Natural killer cell (primary cell): ENCODE measurements around the gene CCDC138. TPM values are rescaled to one million over a fixed set of nuclear protein-coding genes. Genes with fewer than 3 reads are reported as not detected.

Experiments used
- ATAC-seq, 3 donors: fragments of 150-1000 bp in 2 of 3; fragments of 200-7000 bp in 1 of 3; cut with Tn5 transposase; 1 replicate in 1 of 3; 2 replicates in 2 of 3; pipeline ENCODE4 v1.10.0; 2021; ENCODE audit warnings: mild to moderate bottlenecking in 2 of 3, moderate library complexity in 2 of 3
- DNase-seq, 2 donors: peaks; one replicate each; pipeline versions ENCODE4 v3.0.0 to v3.0.0-alpha.2; 2013 to 2021; ENCODE audit warnings: mixed read lengths in 1 of 2
- H3K27ac ChIP-seq: one replicate; pipeline ENCODE4 v1.5.1; 2013; ENCODE audit warnings: mild to moderate bottlenecking, low read length
- H3K27me3 ChIP-seq: one replicate; pipeline ENCODE4 v1.6.1; 2013; ENCODE audit warnings: low read length; ENCODE audit not compliant: control insufficient read depth, insufficient read depth
- H3K36me3 ChIP-seq: one replicate; pipeline ENCODE4 v1.6.1; 2013; ENCODE audit warnings: low read length; ENCODE audit not compliant: control insufficient read depth, insufficient read depth
- H3K4me1 ChIP-seq: one replicate; pipeline ENCODE4 v1.6.1; 2013; ENCODE audit warnings: low read length; ENCODE audit not compliant: control insufficient read depth, insufficient read depth
- H3K4me3 ChIP-seq: one replicate; pipeline ENCODE4 v1.5.1; 2013; ENCODE audit warnings: low read length
- H3K9me3 ChIP-seq: one replicate; pipeline ENCODE4 v1.6.1; 2013; ENCODE audit warnings: low read length; ENCODE audit not compliant: control insufficient read depth, insufficient read depth
- H3K27ac Mint-ChIP-seq, 2 donors: one replicate each; pipeline ENCODE4 v1.8.0; 2022; ENCODE audit warnings: mild to moderate bottlenecking in 2 of 2, mixed read lengths in 2 of 2, moderate library complexity in 1 of 2
- H3K27me3 Mint-ChIP-seq, 2 donors: one replicate each; pipeline ENCODE4 v1.8.0; 2022; ENCODE audit warnings: low read depth in 2 of 2, mixed read lengths in 2 of 2
- H3K36me3 Mint-ChIP-seq: one replicate; pipeline ENCODE4 v1.8.0; 2022; ENCODE audit warnings: mixed read lengths
- H3K4me1 Mint-ChIP-seq, 2 donors: one replicate each; pipeline ENCODE4 v1.8.0; 2022; ENCODE audit warnings: mixed read lengths in 2 of 2
- H3K4me3 Mint-ChIP-seq: one replicate; pipeline ENCODE4 v1.8.0; 2022; ENCODE audit warnings: mild to moderate bottlenecking, moderate library complexity, mixed read lengths
- H3K9me3 Mint-ChIP-seq, 2 donors: one replicate each; pipeline ENCODE4 v1.8.0; 2022; ENCODE audit warnings: mixed read lengths in 2 of 2
- WGBS: methylation state at CpG from one replicate; pipeline ENCODE4 v1.1.7; 2013; ENCODE audit warnings: missing lambda C conversion rate; ENCODE audit not compliant: insufficient coverage; 5-methylcytosine and 5-hydroxymethylcytosine counted together
- intact Hi-C: fragments of 100-400 bp; cut with micrococcal nuclease; formaldehyde crosslinking; loops from one replicate; pipeline ENCODE4 v1.14.2; 2022
- total RNA-seq, 4 donors: library from RNA; stranded (reverse); fragments of 120-200 nt in 1 of 4; gene quantifications; one replicate each; pipeline versions ENCODE4 v1.2.3 to v1.2.4, GENCODE V29; 2013 to 2022
- TF ChIP-seq, protein P1 (sequence below): fragments of 200-600 bp; IDR thresholded peaks from one replicate; pipeline ENCODE4 v1.8.0; 2022; ENCODE audit warnings: antibody characterized with exemption

The CCDC138 gene
- total RNA-seq, 3 donors from 2014 or later (not counting 1 experiment from before 2014, with no cell fraction given), result 3.8 to 9.3 (median 5.6) TPM

DNA sequence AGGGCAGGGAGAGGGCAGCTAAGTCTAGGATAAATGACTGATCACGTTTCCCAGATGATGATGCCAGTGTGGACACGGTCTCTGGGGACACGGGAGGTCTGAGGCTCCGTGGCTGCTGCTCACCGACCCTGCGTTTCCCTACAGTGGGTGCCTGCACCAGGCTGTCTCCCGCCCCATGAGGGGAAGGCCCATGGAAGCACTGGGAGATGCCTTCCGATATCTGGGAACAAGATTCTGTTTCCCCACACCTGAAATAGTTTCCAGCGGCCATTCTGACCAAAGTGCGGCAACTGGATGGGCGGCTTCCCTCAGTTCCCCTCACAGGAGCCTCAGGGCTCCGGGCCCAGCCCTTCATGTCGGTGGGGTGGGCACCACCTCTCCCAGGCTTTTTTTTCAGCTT is 119.3 kb downstream of the CCDC138 start:
- intact Hi-C loops, result no loop called here

DNA sequence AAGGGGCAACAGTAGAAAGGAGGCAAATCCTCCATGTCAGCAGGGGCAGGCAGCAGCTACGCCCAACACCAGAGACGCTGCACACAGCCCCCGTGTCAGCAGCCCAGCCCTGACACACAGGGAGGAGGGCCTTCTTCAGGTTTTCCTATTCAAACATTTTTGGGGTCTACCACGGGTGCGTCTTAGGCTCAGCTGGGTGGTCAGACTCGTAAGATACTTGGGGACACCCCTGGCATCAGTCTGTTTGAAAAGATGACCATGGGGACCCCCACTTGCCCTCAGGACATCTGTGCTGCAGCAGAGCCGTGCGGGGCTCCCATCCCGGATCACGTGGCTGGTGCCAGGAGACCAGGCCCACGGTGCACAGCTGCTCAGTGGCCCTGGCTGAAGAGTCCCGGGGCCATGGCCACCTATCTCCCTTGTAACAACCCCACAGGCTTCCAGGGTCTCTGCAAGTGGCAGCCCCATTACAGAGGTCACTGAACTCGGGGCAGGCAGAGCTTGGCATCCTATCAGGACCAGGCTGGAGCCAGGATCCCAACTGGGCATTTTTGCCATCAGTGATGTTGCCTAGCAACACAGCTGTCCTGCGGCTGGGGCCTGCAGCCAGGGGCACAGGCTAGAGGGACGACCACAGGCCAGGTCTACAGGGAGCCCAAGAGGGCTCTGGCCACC is 120.0 kb downstream of the CCDC138 start:
- no peaks in the 10 kb centered on the region for H3K36me3 Mint-ChIP-seq
- H3K4me1 ChIP-seq, result no peaks in the 10 kb centered on the region
- no peak overlapping the region for H3K27ac ChIP-seq
- intact Hi-C loops, result no loop called here
- ATAC-seq (no peak), DNase-seq (no peak)
- no peak overlapping the region for H3K27ac Mint-ChIP-seq
- no peaks in the 10 kb centered on the region for H3K9me3 Mint-ChIP-seq
- no peaks in the 10 kb centered on the region for H3K36me3 ChIP-seq
- H3K27me3 ChIP-seq, result no peaks in the 10 kb centered on the region
- H3K9me3 ChIP-seq, result no peaks in the 10 kb centered on the region
- no peak overlapping the region for H3K4me3 Mint-ChIP-seq
- 83% methylated on average over 15 of the region's 15 CpGs for WGBS
- no peak overlapping the region for H3K4me3 ChIP-seq
- no peaks in the 10 kb centered on the region for H3K27me3 Mint-ChIP-seq
- no peaks in the 10 kb centered on the region for H3K4me1 Mint-ChIP-seq
- TF ChIP-seq, protein P1, sequence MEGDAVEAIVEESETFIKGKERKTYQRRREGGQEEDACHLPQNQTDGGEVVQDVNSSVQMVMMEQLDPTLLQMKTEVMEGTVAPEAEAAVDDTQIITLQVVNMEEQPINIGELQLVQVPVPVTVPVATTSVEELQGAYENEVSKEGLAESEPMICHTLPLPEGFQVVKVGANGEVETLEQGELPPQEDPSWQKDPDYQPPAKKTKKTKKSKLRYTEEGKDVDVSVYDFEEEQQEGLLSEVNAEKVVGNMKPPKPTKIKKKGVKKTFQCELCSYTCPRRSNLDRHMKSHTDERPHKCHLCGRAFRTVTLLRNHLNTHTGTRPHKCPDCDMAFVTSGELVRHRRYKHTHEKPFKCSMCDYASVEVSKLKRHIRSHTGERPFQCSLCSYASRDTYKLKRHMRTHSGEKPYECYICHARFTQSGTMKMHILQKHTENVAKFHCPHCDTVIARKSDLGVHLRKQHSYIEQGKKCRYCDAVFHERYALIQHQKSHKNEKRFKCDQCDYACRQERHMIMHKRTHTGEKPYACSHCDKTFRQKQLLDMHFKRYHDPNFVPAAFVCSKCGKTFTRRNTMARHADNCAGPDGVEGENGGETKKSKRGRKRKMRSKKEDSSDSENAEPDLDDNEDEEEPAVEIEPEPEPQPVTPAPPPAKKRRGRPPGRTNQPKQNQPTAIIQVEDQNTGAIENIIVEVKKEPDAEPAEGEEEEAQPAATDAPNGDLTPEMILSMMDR, result no peak

More for the DNA sequence above, 119.3 kb downstream of the CCDC138 start:
- TF ChIP-seq, protein P1, result no peak
- Histone ChIP-seq H3K27ac (no peak overlapping the region), H3K9me3 (no peaks in the 10 kb centered on the region), H3K27me3 (no peaks in the 10 kb centered on the region), H3K4me3 (no peak overlapping the region), H3K4me1 (no peaks in the 10 kb centered on the region), H3K36me3 (no peaks in the 10 kb centered on the region)
- Mint-ChIP-seq H3K27ac (no peak overlapping the region), H3K36me3 (no peaks in the 10 kb centered on the region), H3K4me3 (no peak overlapping the region), H3K27me3 (no peaks in the 10 kb centered on the region), H3K9me3 (no peaks in the 10 kb centered on the region), H3K4me1 (no peaks in the 10 kb centered on the region)
- 86% methylated on average over 13 of the region's 13 CpGs for WGBS
- no peak for DNase-seq
- ATAC-seq, result no peak

DNA sequence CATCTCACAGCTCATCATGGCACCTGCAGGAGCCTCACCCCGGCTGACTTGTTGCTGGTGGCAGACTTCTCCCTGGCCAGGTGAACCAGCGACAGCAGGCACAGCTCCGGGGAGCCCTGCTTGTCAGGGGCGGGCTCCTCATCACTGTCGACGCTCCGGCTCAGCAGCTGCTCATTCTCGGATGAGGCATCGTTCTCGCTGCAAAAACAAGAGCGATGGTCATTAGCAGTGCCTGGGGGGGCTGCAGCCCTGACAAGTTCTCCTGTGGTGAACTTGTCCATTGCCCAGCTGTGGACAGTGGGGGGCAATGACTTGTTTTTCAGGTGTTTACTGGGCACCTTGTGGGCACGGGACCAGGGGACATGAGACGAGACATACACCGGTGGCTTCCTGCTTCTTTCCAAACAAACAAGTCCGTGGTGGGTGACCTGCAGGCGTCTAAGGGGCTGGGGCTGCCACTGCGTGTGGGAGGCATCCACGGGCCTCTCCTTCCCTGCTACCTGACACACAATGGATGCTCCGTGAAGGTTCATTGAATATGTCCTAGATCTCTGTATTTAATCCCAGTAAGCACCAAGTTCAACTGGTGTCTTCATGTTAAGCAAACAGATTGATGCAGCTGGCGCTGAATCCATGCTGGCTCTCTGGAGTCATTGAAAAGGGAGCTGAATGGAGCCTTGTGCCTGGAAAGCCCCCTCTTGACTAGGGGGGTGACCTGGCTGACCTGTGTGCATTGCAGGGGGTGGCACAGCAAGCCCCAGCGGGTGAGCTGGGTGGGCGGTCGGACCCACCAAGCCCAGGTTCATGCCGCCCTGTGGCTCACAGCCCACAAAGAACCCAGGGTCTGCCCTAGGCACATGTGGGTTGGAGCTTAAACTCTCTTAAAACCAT is 121.5 kb downstream of the CCDC138 start:
- Mint-ChIP-seq H3K27ac (no peak overlapping the region), H3K4me1 (no peaks in the 10 kb centered on the region), H3K36me3 (no peaks in the 10 kb centered on the region), H3K27me3 (no peaks in the 10 kb centered on the region), H3K9me3 (no peaks in the 10 kb centered on the region), H3K4me3 (no peak overlapping the region)
- TF ChIP-seq, protein P1, result no peak
- Histone ChIP-seq H3K36me3 (no peaks in the 10 kb centered on the region), H3K4me3 (no peak overlapping the region), H3K27ac (no peak overlapping the region), H3K9me3 (no peaks in the 10 kb centered on the region), H3K27me3 (no peaks in the 10 kb centered on the region), H3K4me1 (no peaks in the 10 kb centered on the region)
- DNase-seq (no peak), ATAC-seq (no peak)
- 81% methylated on average over 24 of the region's 24 CpGs for WGBS
- intact Hi-C loops, result no loop called here
